NCI-H748 treated with DMSO at 0.1 percent for 48 hours (cell line): Measurements from ENCODE around the gene DCAF17.

ENCODE experiments used
- DNase-seq: peaks from one replicate; lab custom pipeline; 2025; lab: John Stamatoyannopoulos, UW

The DCAF17 gene

DNA sequence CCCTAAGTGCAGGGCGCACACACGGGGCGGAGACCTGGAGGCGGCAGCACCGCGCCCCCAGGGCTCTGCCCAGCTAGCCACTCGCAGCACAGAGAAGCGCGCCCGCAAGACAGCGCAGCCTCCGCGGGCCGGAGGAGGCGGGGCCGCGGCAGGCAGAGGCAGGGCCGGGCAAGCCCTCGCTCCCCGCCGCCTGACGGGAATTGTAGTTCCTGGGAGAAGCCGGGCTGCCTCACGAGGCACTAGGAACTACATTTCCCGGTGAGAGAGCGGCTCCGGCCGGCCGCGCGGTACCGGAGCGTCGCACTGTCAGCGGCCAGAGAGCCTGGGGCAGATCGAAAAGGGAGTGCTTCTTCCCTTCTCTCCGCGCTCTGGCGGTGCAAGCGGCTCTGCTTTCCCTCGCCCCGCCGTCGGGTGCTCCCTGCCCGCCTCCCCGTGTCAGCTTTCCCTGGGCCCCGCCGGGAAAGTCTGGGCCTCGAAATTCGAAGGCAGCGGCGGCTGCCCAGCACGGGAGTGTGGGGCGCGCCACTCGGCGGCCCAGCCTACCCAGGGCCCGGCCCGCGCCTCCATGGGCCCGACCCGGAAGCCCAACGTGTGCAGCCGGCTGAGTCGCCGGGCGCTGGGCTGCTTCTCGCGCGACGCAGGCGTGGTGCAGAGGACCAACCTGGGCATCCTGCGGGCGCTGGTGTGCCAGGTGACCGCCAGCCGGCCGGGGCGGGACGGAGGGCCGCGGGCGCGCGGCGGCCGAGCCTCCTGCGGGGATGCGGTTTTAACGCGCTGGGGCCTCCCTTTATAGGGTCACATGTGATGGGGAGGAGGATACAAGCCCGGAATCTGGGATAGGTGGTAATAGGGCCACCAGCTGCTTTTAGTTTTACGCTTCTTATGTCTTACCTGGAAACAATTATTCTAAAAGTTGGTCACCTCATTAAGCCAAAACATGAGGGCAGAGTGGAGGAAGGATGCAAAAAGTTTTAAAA is at the start of gene DCAF17:
Gene DCAF17 (plus strand): TSS at position 214 of the 977 bp plus-strand sequence. CDS start 352 bp downstream, at position 566.
- peak; percentile 88 for DNase-seq

- DNase-seq: no peak
These were observed 47.4 kb upstream of the DCAF17 start for GRCh38 chr2:171386627-171387026.

GRCh38 chr2:171387052-171387451 is 47.0 kb upstream of the DCAF17 start:
- no peak for DNase-seq

GRCh38 chr2:171389325-171389724 is 44.7 kb upstream of the DCAF17 start:
- no peak for DNase-seq

DNA sequence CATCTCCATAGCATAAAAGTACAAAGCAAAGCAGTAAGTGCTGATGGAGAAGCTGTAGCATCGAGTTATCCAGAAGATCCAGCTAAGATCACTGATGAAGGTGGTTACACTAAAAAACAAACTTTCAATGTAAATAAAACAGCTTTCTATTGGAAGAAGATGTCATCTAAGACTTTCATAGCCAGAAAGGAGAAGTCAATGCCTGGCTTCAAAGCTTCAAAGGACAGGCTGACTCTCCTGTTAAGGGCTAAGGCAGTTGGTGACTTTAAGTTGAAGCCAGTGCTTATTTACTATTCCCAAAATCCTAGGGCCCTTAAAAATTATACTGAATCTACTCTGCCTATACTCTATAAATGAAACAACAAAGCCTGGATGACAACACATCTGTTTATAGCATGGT is 44.2 kb upstream of the DCAF17 start:
- DNase-seq: no peak

- no peak for DNase-seq
These were observed 43.0 kb upstream of the DCAF17 start for GRCh38 chr2:171390941-171391516.

DNA sequence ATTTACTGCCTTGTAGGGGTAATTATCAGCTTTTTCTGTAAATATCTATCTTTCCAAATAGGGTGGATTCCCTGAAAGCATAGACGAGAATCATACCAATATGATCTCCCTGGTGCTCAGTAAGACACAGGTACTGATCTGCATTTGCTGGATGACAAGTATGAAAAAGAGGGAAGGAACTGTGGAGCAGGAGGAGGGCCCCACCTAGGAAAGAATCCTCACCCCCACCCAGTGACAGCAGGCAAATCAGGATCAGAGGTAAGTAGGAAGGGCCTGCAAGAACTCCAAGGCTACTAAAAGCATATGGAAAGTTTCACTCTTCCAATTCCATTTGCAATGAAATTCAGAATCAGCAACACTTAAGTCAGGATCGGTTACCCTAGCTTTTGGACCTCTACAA is 42.5 kb upstream of the DCAF17 start:
- DNase-seq: no peak

GRCh38 chr2:171393487-171393886 is 40.5 kb upstream of the DCAF17 start:
- no peak for DNase-seq

DNA sequence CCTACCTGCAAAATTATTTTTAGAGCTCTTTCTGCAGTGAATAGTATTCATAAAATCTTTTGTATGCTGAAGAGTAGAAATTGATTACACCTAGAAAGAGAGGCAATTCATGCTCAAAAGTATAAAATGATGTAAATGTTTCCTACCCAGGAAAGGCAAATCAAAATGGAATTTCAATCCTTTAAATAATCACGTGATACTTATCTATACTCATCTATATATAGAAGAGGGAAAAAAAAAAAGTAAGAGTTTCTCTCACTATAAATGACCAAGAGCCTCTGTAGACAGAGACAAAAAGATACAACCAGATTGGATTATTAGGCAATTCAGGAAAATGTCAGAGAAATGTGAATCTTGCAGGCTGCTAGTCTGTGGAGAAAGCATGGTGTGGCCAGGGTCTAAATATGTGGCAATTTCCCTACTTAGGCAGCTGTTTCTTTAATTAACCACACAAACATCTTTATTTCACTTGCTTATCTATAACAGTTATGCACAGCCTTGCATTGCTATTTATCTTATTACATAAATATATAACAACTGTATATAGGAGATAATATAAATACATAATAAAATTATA is 39.8 kb upstream of the DCAF17 start:
- DNase-seq: no peak

GRCh38 chr2:171399292-171399691 is 34.7 kb upstream of the DCAF17 start:
- no peak for DNase-seq

DNA sequence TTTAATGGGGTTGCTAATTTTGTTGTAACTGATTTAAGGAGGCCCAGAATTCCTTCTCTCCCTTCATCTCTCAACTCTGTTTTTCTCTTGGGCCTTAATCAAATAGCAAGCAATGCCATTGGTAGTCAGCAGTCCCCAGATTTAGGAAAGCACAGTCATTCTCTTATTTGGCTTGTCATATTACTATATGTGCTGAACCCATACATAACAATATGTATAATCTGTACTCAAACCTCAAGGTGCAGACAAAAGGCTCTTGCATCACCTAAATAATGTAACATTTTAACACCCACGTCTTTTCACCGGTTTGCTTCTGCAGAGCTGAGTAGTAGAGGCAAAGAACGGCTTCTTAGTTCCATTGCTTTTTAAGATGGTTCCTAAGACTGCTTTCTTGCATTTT is 33.6 kb upstream of the DCAF17 start:
- no peak for DNase-seq

- no peak for DNase-seq
These were observed 32.1 kb upstream of the DCAF17 start for GRCh38 chr2:171401947-171402346.

DNA sequence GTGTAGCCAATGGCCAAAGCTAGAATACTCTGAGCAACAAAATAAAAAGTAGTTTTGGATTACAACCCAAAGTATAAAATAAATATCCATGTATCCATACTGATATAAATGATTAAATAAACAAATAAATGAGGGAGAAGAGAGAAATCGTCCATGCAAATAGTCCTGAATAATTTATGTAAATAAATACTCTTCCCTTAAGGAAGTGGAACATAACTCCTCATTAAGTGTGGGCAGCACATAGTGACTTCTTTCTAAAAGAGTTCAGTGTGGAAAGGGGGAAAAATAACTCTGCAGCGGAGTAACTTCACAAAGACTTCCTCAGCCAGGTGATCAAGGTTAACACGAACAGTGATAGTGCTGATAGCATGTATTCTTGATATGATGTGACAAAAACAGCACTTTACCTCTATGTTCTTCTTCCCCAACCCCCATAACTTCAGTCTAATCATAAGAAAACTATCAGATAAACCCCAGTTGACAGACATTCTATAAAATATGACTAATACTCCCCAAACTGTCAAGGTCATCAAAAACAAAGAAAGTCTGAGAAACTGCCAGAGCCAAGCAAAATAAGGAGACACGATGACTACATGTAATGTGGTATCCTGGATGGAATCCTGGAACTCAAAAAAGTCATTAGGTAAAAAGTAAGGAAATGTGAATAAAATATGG is 31.0 kb upstream of the DCAF17 start:
- no peak for DNase-seq

DNA sequence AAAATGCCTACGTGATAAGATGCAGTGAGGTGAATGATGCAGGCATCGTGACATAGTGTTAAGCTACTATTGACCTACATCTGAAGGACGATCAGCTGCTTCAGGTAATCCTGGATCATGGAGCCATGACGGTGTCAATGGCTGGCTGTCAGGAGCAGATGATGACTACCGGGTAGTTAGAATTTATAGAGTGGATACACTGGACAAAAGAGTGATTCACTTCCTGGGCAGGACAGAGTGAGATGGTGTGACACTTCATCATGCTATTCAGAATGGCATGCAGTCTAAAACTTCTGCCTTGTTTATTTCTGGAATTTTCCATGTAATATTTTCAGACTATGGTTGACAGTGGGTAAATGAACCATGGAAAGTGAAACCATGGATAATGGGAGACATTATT is 29.8 kb upstream of the DCAF17 start:
- DNase-seq: no peak

- DNase-seq: no peak
These were observed 29.3 kb upstream of the DCAF17 start for GRCh38 chr2:171404719-171405118.

DNA sequence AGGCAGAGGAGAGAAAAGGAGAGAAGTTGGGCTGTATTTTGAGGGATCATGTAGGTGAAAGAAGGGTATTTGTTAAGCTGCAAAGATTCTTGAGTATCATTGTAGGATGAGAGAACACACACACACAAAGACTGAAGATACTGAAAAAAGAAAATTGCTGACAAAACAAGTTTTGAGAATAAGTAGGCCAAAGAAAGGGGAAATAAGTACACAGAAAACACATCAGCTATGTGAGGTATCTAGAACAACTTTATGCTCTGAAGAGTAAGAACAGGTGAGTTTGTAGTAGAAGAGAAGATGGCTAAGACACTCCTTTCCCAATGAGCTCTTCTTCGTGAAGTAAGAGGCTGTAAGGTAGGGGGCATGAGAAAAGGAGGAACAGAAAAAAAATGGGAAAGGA is 28.5 kb upstream of the DCAF17 start:
- no peak for DNase-seq

DNA sequence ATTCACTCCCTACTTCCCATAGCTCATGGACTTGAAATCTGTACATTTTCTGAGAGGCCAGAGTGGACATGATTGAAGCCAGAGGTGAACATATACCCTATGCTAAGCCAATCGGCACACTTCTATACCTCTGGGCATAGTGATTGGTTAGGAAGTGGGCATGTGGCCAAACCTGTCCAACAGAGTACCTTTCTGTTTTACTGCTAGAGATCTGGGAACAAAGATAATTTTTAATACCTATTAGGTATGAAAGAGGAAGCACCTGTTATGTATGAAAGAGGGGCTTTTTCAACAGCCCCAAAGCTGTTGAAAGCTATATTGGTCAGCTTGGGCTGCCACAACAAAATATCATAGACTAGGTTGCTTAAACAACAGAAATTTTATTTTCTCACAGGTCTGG is 28.0 kb upstream of the DCAF17 start:
- DNase-seq: no peak

GRCh38 chr2:171407030-171407675 is 26.9 kb upstream of the DCAF17 start:
- DNase-seq: no peak

DNA sequence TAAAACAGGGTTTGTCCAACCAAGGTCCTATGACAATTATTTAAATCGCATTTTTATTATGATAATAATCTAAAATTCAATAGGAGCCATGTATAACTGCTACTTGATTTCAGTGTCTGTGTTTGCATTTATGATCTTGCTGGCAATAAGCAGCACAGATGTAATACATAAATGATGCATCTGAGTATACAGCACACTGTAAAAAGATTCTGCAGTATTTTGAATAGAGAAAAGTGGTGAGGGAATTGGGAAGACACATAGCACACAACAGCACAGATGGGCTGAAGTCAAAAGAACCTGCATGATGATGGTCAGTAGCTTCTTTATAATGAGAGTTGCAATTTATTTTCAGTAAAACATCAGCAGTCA is 26.4 kb upstream of the DCAF17 start:
- DNase-seq: no peak

DNA sequence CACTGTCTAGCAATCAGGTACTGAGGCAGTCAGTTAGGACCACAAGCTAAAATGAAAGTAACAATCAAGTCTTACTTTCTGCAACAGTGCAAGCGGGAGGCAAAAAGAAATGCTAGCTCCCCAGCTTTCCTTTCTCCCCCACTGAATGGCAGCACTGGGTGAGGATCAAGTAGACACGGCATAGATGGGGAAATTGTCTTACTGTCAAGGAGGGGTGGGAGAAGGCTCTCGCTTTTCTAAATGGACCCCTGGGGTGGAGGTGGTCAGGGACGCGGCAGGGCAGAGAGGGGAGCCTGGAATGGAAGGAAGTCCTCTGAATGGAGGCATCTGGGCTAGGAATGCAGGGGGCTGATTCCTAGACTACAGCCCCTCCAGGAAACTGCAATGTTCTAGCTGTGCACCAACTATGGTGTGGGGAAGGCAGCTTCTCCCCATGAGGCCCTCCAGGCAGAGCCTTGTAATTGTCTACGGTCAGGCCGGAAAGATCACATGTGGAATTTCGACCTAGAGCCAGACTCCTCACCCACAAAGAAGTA is 24.5 kb upstream of the DCAF17 start:
- DNase-seq: no peak

GRCh38 chr2:171410101-171410500 is 23.9 kb upstream of the DCAF17 start:
- no peak for DNase-seq

DNA sequence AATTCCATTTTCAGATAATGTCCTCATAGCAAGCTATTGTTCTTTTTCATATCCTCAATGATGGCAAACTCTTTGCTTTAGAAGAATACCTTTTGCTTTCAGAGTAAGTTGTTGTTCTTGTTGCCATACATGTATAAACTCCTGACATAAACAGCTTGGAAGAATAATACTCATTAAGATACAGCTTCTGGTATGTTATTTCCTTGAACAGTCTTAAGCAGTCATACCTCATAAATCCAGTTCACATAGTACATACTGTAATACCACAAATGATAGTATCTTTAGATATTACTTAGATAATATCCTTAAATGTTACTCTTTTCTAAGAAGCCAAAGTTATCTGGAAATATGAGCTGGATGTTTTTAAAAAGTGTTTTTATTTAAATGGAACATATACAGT is 23.4 kb upstream of the DCAF17 start:
- DNase-seq: no peak
